ENCODE data around the gene MCRIP2.

MCRIP2 gene

DNA sequence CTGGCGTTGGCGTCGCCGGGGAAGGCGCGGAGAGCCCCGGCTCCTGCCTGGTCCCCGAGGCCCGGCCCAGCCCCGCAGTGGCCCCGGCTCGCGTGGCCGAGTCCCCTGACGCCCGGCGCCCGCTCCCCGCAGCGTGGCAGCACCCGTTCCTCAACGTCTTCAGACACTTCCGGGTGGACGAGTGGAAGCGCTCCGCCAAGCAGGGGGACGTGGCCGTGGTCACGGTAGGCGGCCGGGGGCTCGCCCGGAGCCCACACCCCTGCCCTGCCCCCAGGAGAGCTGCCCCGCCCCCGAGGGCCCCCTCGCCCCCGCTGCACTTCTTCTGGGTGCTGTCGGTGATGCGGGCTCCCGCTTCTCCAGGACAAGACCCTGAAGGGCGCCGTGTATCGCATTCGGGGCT lies 8.0 kb downstream of the MCRIP2 start:
- DNase-seq, result peak; percentile 61

DNA sequence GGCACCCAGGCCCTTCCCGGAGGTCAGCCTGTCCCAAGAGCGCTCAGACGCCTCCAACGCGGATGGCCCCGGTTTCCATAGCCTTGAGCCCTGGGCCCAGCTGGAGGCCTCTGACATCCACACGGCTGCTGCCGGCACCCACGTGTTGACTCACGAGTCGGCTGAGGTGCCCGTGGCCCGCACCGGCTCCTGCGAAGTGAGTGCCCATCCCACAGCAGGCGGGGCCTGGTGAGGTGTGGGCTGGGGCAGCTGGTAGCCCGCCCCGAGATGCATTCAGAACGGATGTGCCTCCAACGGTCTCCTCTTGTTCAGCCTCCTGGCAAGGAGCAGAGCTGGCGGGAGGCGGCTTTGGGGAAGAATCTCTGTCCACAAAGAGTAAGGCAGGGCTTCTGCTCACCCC lies 10.2 kb downstream of the MCRIP2 start:
- DNase-seq, result no peak

DNA sequence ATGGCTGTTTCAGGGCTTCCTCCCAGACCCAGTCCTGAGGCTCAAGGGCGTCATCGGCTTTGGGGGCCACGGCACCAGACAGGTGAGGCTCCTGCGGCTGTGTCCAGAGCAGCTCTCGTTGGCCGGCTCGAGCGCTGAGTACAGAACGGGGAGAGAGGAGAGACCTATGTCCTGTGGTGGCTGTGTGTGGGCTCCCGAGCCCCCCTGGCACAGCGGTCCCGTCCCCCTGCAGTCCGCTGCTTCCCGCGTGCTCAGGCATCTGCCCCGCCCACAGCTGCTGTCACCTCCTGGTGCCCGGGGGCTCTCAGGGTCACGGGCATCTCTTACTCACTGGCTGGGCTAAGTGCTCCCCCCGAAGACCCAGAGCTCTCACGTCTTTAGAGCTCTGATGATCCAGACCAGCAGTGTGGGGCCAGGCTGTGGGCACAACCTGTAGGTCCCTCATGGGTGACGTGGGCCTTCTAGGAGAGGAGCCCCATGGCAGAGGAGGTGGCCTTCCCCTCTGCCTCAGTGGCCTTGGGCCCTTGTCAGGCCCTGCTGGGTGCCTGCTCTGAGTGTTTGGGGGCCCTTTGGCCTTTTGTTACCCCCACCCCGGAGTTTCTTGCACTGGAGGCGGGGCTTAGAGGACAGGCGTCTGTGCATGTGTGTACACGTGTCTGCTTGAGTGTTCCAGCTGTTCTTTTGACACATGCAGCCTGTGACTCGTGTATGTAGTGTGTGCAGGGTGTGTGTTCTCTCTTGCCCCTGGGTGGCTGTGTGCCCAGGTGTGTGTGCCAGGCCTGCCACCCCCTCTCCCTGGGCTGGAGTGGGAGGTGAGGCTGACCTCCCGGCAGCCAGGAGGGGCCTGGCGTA lies 11.1 kb downstream of the MCRIP2 start:
- no peak for DNase-seq

DNA sequence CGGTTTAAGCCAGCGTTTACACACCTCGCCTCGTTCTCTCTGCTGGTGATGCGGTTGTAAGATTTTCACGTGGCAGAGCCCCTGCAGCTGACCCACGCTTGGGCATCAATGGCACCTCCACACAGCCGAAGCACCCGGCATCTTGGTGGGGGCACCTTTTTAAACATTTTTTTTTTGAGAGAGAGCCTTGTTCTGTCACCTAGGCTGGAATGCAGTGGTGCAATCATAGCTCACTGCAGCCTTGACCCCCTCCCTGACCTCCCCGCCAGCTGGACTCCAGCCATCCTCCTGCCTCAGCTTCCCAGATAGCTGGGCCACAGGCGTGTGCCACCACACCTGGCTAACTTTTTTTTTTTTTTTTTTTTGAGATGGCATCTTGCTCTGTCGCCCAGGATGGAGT lies 12.4 kb downstream of the MCRIP2 start:
- DNase-seq, result no peak

DNA sequence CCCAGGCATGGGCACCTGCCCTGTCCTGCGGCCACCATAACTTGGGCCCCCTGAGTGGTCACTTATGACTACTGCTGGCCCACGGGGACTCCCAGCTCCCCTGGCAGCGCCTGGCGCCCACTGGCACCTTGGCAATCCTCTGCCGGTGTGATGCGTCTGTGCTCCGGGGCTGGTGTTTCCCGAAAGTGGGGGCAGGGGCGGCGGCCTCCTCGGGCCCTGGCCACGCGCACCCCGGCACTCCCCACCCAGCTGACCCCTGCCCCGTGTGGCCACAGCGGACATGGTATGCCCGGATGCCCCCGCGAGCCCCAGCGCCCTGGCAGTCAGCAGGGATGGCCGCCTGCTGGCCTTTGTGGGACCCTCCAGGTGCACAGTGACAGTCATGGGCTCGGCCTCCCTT lies 15.9 kb downstream of the MCRIP2 start:
- no peak for DNase-seq

DNA sequence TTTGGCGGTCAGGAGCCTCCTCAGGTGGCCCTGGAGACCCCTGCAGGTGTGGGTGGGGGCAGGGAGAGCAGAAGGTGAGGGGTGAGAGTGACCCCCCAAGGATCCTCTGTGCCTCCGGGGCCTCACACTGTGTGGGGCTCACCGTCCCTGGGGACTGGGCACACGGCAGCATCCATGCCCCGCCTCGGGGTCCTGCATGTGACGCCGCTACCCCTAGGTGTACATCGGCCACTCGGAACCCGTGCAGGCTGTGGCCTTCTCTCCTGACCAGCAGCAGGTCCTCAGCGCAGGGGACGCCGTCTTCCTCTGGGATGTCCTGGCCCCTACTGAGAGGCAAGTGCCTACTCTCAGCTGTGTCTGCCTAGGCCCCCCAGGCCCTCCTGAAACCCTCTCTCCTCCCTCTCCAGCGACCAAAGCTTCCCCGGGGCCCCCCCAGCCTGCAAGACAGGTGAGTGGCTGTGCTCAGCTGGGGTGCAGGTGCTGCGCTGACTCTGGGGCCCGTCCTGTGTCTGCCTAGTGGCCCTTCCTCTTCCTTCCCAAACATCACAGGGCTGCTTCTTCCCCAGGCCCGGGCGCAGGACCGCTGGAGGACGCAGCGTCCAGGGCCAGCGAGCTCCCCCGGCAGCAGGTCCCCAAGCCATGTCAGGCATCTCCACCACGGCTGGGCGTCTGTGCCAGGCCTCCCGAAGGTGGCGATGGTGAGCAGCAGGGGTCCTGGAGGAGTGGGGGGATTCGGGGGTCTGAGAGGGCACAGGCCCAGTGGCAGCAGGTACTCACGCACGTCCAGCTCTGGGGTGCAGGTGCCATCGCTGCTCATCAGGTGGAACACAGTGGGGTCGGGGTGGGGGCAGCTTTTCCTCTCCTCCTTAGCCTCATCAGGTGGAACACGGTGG lies 17.3 kb downstream of the MCRIP2 start:
- DNase-seq, result no peak

DNA sequence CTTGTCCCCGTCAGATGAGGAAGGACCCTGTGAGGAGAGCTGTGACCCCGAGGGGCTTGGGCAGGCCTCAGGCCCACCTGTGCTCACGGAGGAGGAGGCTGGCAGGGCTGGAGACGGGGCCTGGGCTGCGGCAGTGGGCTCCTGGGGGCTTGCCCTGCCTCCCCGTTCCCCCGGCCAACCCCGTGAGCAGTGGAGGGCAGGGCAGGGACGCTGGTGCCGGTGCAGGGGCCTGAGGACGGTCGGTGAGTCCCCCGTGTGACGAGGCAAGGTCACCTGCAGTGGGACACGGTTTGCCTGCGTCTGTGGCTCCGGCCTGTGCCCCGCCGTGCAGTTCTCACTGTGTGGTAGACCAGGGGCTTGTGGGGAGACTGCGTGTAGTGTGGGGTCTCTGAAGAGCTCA lies 18.0 kb downstream of the MCRIP2 start:
- no peak for DNase-seq

DNA sequence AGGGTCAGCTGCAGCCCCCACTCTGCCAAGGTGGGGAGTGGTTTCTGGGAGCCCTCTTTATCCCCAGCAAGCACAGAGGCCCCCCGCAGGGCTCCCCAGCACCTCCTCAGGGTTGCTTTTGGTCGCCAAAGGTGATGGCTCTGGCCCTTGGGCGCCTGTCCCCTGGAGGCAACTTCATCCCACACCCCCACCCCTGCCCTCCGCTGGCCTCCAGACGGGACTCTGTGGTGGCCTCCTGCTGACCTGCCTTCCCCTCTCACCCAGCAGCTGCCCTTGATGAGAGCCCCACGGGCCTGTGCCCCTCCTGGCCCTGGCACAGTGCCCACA lies 18.5 kb downstream of the MCRIP2 start:
- no peak for DNase-seq

DNA sequence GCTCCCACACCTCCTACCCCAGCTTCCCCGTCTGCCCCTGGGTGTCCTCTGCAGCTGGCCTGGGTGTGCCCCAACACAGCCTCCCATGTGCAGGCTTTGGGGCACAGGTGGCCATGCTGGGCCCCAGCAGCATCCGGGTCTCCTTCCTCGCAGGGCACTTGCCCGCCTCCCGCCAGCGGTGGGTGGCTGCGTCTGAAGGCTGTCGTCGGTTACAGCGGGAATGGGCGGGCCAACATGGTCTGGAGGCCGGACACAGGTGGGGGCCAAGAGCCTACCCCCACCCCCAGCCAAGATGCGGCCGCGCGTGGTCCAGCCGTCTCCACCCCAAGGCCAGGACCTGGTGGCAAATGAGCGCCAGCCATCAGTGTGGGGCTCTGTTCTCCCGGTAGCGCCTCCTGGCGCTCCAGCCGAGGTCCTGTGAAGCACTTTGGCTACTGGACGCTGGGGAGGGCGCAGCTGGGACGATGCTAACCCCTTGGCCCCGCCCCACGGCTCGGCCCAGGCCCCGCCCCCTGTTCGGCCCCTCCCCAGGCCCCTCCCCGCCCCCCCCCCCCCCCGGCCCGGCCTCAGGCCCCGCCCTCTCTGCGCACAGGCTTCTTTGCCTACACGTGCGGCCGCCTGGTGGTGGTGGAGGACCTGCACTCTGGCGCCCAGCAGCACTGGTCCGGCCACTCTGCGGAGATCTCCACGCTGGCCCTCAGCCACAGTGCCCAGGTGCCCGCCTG lies 19.0 kb downstream of the MCRIP2 start:
- DNase-seq, result peak; percentile 96

DNA sequence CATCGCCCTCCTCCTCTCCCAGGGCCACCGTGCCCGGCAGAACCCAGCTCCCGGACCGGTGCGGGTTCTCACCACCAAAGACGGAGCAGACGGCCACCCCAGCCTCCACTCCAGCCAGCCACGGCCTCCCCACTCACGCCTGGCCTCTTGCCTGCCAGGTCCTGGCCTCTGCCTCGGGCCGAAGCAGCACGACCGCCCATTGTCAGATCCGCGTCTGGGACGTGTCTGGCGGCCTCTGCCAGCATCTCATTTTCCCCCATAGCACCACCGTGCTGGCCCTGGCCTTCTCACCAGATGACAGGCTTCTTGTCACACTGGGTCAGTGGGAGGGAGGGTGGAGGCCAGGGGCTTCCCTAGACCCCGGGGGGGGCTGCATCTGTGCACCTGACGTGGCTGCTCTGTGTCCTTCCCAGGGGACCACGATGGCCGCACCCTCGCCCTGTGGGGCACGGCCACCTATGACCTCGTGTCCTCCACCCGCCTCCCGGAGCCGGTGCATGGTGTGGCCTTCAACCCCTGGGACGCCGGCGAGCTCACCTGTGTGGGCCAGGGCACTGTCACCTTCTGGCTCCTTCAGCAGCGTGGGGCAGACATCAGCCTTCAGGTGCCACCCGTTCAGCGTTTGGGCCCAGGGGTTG lies 19.7 kb downstream of the MCRIP2 start:
- no peak for DNase-seq

DNA sequence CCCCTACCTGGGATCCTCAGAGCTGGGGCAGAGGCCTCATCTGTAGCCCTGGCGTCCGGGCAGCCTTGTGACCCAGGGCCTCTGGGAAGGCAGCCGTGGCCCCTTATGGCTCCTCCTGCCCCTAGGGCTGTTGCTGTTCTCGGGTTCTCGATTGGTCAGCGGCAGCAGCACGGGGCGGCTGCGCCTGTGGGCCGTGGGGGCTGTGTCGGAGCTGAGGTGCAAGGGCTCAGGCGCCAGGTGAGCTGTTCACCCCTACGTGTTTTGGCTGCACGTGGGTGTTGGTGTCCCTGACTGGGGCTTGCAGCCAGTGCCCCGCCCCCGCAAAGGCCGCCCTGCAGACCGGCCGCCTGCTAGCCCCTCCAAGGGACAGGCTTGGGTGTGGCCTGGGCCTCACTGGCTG lies 20.5 kb downstream of the MCRIP2 start:
- no peak for DNase-seq

DNA sequence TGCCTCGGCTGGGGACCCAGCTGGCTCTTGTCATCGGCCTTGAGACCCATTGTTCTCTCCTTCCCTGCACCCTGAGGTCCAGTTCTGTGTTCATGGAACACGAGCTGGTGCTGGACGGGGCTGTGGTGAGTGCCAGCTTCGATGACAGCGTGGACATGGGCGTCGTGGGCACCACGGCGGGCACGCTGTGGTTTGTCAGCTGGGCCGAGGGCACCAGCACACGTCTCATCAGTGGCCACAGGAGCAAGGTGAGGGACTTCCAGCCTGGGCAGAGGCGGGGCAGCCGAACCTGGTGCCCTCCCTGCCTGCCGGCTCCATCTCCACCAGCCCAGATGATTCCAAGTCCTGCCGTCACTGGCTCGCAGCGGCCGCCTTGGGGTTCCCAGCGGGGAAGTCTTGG lies 21.0 kb downstream of the MCRIP2 start:
- DNase-seq, result no peak

DNA sequence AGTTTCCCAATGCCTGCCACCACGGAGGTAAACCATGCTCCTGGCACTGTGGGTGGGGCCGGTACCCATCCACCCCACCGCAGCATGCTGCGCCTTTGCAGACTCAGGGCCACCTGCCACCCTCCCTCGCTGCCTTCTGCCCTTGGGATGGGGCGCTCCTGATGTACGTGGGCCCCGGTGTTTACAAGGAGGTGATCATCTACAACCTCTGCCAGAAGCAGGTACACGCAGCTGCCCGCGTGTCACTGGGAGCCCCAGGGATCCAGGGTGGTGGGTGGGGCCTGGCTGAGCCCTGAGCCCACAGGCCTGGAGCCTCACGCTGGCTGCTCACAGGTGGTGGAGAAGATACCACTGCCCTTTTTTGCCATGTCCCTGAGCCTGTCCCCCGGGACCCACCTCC lies 24.9 kb downstream of the MCRIP2 start:
- no peak for DNase-seq

DNA sequence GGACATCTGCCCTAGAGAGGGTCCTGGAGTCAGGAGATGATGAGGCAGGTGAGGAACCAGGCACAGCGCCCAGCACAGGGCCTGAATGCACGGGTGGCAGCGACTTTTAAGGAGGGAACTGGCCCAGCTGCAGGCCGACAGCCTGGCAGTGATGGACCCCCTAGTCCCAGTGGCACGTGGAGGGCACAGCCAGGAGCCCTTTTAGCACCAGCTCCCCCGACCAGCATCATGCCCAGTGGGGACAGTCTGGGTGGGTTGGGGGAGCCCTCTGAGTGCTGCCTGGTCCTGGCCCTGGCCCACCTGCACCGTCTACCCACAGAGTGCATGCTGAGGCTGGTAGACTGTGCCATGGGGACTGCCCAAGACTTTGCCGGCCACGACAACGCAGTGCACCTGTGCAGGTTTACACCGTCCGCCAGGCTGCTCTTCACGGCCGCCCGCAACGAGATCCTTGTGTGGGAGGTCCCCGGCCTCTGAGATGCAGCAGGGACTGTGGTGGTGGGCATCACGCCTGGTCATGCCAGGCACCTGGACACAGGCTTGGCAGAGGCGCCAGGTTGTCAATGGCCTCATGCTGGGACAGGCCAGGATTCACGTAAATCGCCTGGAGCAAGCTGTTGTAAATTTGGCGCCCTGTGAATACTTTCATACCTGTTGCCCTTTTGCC lies 25.6 kb downstream of the MCRIP2 start:
- DNase-seq, result no peak

DNA sequence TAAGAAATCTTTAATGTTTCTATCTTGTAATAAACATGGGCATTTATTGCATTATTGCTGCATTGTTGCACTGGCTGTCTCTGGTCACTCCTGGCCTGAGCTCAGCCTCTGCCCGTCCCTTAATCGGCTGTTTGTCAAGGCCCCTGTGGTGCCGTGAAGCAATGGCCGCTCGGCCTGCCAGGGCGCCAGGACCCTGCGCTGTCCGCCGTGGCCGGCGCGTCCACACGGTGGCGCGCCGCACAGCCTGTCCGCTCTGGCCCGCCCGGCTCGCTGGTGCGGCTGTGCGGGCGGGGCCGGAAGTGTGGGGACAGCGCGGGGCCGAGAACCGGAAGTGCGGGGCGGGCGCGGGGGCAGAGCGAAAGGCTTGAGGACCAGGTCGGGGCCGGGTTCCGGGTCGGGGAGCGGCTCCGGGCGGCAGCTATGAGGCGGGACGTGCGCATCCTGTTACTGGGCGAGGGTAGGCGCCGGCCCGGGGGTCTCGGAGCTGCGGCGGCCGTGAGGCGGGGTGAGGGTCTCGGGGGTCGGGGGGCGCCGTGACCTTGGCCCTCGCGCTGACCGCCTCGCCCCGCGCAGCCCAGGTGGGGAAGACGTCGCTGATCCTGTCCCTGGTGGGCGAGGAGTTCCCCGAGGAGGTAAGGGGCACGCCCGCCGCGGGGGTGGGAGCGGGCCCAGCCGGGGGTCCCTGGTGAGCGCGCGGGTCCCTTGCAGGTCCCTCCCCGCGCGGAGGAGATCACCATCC lies 26.3 kb downstream of the MCRIP2 start, which contains the start of gene RHOT2:
TSS of gene RHOT2 (plus strand) at position 353 of the 739 bp plus-strand sequence. CDS start at position 421, 68 bp downstream.
- DNase-seq, result peak; percentile 98

DNA sequence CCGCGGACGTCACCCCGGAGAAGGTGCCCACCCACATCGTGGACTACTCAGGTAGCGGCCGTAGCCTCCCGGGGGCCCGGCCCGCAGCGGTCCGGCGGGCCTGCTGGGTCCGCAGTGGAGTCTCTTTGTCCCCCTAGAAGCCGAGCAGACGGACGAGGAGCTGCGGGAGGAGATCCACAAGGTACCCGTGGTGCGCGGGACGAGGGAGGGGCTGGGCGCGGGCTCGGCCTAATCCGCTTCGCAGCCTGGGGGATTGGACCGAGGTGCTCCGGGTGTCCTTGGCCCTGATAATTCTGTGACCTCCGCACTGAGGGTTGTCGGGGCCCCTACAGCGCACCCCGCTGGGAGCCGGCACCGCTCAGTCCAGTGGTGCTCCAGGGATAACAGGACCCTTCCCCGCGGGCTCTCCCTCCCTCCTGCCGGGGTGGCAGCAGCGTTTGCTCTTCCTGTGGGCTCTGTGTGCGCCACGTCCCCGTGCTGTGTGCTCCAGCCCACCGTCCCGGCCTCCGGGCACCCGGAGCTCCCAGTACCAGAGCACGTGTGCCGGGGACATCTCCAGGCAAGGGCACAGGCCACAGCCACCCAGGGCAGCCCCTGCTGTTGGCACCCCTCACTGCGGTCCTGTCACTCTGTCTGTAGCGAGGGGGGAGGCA lies 27.0 kb downstream of the MCRIP2 start:
- no peak for DNase-seq

DNA sequence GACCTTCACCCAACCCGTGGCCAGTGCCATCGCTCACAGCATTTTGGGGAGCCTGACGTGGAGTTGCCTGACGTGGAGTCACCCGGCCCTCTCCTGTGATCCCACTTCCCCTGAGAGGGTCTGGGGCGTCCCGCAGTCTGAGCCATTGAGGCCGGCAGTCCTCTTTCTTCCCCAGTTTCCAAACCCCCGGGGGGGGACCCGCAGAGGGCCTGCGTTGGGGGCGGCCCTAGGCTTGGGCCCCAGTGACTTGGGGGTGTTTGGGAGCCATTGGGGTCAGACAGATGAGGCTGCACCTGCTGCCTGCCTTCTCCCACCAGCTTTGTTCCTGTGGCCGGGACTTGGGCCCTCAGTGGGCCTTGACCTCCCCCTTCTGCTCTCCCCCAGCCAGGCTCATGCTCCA lies 28.0 kb downstream of the MCRIP2 start:
- DNase-seq, result no peak

DNA sequence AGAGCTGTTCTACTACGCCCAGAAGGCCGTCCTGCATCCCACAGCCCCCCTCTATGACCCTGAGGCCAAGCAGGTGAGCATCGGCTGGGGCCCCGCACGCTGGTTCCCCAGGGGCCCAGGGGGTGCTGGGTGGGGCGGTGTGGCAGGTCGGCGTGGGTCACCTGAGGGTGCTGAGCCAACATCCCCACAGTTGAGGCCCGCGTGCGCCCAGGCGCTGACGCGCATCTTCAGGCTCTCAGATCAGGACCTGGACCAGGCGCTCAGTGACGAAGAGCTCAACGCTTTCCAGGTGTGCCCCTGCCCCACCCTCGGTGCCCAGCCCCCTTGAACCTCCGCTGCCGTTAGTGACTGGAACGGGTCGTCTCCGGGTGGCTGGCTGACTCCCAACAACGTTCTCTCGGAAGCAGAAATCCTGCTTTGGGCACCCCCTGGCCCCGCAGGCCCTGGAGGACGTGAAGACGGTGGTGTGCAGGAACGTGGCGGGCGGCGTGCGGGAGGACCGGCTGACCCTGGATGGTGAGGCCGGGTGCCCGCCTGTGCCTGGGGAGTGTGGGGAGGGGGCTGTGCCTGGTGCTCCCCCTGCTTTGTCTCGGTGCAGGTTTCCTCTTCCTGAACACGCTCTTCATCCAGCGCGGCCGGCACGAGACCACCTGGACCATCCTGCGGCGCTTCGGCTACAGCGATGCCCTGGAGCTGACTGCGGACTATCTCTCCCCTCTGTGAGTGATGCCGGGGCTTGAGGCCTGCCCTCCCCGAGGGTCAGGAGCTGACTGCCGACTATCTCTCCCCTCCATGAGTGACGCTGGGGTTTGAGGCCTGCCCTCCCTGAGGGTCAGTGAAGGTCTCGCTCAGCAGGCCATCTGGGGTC lies 29.1 kb downstream of the MCRIP2 start:
- no peak for DNase-seq

DNA sequence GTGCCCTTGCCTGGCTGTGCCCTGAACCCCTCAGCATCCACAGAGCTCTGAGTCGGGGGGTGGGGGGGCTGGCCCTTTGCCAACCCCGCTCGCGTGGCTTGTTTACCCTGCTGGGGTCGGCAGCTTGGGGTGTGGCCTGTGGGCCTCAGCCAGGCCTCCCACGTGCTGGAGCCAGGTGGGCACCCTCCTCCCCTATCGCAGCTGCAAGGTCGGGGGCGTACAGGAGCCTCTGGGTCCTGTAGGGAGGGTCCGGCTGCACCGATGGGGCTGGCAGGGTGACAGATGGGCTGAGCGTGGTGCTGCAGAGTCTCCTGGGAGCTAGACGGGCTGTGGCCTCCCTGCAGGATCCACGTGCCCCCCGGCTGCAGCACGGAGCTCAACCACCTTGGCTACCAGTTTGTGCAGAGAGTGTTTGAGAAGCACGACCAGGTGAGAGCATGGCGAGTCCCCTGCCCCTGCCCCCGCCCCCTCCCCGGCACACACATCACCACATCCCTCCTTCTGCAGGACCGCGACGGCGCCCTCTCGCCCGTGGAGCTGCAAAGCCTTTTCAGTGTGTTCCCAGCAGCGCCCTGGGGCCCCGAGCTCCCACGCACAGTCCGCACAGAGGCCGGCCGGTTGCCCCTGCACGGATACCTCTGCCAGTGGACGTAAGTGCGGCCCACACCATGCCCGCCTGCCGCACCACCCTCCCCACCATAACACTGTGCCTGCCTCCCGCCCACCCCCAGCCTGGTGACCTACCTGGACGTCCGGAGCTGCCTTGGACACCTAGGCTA lies 29.9 kb downstream of the MCRIP2 start:
- no peak for DNase-seq

Measured in RPMI8226 (cell line).